CD1c-positive myeloid dendritic cell (primary cell): ENCODE data around the gene FKBP14.

Experiments used
- DNase-seq: peaks from one replicate; pipeline ENCODE4 v3.0.0-alpha.2; 2016; ENCODE audit errors: extremely low spot score

Gene FKBP14

GRCh38 chr7:30034501-30034900, 8.0 kb upstream of the FKBP14 start:
- no peak for DNase-seq

DNA sequence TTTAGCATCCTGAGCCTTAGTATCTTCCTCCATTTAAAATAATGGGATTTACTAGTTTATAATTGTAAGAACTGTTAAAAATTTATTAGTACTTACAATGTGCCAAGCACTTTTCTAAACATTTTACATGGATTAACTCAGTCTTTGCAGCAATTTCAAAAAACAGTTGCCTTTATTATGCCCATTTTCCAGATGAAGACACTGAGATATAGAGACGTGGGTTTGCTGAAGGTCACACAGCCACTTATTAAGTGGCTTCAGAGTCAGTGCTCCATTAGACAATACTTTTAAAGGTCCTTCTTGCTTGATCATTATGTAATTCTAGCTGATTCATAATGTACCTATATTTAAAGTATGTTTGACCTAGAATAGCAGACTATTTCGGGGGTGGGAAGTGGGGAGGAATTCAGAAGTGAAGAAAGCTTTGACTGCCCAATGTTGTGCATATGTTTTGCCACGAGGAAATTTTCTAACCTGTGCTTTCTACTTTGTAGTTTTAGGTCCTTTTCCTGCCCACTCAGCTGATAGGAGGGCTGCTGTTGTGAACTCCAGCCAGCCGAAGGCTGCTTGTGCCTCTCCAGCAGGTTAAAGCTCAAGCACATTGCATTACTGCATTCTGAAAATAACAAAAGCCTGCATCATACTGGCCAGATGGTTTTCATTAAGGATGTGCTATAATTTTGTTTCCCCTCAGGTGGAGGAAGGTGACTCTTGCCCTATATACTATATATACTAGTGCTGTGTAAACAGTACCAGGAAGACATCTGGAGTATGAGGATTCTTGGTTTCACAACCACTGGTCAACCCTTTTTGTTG, 6.0 kb upstream of the FKBP14 start:
- DNase-seq: no peak

GRCh38 chr7:30029696-30030095, 3.2 kb upstream of the FKBP14 start:
- no peak for DNase-seq

DNA sequence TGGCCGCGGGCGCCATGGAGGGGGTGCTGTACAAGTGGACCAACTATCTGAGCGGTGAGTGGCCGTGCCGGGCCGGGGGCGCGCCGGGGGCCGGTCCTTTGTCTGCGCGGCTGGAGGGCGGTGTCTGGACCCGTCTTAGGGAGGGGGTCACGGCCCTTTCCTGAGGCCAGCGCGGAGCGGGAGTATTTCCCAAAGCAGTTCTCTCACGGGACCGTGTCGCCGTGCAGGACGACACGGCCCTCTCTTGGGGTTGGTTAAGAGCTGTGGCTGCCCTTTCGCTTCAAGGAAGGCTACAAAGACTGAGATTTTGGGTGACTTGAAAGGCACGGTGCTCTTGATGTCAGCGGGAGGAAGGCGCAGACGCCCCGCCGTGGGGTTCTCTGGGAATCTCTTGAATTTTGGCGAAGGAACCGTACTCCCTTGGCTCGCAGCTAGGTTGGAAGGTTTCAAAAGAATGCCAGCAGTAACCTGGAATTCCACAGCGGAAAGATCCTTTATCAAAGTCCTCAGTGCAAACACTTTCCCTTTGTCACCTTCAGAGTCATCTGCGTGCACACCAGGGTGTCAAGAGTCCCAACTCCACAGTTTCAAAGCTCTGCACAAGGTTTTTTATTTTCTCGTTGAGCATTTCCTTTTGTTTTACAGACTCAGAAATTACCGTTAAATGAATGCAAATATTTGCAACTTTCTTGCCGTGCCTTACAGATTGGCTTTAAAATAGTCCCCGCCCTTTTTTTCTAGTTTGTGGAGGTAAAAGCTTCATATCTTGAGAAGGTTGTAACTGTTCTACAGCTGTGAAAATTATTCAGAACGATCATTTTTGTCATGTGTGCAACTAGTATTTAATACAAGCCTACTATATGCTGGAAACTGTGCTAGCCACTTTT, 2.5 kb upstream of the FKBP14 start:
- DNase-seq: peak; percentile 53

DNA sequence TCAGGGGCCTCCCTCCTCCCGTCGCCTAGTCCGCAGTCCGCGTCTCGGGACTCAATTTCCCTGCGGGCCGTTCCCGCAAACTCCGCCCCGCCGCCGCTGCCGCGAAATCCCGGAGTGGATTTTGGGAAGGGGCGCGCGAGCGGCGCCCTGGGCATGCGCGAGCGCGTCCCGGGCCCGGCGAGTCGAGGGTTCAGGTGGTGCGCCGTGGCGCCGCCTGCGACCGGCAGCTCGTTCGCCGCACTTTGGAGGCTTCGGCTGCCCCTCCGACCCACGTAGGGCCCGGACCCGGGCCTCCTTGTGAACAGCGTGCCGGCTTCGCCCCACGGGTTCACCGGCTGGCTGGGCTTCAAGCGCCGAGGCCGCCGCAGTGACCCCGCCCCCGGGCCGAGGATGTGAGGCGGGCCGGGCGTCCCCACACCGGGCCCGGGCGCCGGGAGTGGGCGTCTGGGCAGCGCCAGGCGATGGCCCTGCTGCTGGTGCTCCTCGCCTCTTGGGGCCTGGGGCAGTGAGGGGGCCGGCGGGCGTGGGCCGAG, 1.8 kb upstream of the FKBP14 start, which contains the start of gene PLEKHA8:
Gene PLEKHA8 (plus strand): TSS at position 197 of the 533 bp plus-strand sequence. CDS start 351 bp downstream, outside the sequence.
- peak; percentile 92 for DNase-seq

GRCh38 chr7:30027740-30028215, 1.3 kb upstream of the FKBP14 start:
- peak; percentile 5 for DNase-seq

- DNase-seq: peak; percentile 77
Measured at GRCh38 chr7:30027065-30027456, 559 bp upstream of the FKBP14 start.

- no peak for DNase-seq
Measured at GRCh38 chr7:30023524-30023923, 3.0 kb downstream of the FKBP14 start.

GRCh38 chr7:30022991-30023390, 3.5 kb downstream of the FKBP14 start:
- DNase-seq: no peak

GRCh38 chr7:30020535-30020934, 6.0 kb downstream of the FKBP14 start:
- DNase-seq: no peak

DNA sequence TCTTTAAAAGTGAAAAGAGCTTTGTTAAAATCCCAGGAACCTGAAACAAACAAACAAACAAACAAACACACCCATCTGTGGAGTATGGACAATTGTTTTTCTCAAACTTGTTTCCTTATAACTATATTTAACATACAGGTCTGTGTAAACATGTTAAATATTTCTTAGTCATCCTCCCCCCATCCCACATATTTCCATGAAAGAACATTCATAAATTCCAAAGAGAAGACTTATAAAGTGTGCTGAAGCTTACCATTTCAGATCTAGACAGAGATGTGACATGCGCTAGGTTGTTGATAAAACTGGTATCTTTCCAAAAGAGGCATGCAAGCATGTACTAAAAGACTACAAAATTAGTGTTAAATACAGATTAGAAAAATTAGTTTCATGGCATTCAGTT, 6.5 kb downstream of the FKBP14 start:
- no peak for DNase-seq

DNA sequence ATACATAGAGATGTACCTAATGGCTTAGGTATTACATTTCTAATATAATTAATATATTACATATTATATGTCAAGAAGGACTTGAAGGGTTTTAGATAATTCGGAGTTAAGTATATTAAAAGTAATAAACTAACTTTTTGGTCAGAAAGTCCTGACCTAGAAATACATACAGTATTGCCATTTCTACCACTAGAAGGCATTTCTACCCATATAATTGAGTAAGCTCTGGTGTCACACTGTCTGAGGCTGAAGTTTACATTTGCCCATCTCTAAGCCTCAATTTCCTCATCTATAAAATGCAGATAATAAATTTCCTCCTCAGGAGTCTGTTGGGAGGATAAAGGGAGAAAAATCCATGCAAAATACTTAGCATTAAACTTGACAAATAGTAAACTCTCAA, 7.1 kb downstream of the FKBP14 start:
- no peak for DNase-seq

DNA sequence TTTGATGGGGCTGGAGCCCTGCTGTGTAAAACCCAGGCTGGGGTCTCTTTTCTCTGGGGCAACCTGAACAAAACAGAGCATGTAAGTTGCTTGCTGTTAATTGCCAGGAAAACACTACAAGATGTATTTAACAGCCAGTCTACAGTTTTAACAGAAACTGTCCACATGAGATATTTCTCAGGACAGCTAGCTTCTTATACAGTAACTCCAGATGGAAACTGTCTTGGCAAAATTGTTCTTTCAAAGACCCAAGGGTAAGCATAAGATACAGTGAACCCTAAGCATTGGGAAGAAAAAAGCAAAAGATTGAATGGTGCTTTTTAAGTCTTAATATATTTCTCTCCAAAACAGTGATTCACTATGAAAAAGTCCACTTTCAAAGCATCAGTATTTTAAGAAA, 8.1 kb downstream of the FKBP14 start:
- DNase-seq: no peak

DNA sequence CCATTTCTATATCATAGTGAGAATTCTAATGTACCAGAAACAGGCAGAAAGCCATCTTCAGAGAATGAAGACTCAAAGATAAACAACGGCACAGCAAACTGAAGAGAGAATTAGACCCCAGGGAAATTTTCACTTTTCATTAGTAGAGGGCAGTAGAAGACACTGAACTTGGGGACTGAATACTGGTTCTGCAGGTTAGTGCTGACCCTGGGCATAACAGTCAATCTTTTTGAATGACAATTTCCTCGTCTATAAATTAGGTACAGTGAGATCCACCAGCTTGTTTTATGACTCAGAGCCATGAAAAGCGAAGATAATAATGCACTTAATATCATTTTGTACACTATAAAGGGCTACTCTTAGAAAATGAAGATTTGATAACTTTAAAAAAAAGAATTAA, 13.7 kb downstream of the FKBP14 start:
- no peak for DNase-seq

DNA sequence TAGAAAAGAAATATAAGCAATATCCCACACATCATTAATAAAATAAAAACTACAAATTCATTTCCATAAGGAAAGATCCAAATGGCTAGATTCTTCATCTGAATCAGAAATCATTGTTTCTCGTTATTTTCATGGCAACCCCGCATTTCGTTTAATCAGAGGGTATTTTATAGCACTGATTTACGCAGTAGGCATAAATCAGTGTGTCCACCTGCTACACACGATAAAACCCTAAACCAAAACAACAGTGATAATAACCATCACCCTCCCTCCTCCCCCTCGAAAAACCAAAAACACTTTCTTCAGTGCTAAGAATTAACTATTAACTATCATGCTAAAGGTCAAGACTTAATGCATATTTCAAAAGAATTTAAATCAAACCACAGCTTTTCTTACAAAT, 16.5 kb downstream of the FKBP14 start:
- DNase-seq: no peak

DNA sequence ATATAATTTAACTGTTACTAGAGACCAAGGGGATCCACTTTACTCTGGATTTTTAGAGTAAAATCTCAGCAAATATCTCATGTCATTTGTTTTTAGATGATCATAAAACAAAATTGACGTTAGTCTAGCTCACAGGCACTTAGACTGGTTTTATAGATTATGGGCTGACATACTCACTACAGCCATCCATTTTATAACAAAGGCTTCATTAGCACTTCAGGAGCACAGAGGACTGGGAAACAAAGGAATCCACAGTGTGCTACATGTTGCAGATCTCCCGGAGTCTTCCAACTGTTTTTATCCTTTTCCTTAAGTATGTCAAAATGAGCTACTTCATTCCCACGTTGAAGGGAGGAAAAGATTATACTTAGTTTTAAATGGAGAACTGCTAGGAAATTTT, 21.0 kb downstream of the FKBP14 start:
- no peak for DNase-seq

DNA sequence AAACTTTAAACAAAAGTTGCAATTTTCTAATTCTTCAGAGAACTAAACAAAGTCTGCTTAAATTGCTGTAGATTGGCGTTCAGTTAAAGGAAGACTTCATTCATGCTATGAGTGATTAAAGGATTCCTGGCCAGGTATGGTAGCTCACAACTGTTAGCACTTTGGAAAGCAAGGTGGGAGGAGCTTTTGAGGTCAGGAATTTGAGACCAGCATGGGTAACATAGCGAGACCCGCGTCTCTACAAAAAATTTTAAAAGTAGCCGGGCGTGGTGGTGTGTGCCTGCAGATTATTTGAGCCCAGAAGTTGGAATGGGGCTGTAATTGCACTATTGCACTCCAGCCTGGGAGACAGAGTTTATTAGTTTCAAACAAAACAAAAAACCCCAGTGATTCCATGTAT, 23.4 kb downstream of the FKBP14 start:
- no peak for DNase-seq

DNA sequence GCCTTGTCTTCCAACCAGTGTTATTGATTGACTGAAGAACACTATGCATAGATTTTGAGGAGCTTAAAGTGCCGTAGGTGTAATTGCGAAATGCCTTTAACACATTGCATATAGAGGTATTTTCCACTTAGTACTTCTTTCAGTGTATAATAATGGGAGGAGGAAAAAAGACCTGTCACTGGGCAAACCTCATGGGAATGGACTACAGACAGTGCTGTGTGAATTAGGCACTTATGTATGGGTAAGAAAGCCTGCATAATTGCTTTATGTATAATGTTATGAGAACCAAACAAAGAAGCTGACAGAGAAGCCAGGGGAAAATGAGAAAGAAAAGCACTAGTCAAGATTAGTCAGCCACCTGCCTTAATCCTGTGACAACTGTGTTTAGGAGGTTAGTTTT, 24.5 kb downstream of the FKBP14 start:
- no peak for DNase-seq

GRCh38 chr7:29998489-29998888, 28.0 kb downstream of the FKBP14 start:
- DNase-seq: no peak

DNA sequence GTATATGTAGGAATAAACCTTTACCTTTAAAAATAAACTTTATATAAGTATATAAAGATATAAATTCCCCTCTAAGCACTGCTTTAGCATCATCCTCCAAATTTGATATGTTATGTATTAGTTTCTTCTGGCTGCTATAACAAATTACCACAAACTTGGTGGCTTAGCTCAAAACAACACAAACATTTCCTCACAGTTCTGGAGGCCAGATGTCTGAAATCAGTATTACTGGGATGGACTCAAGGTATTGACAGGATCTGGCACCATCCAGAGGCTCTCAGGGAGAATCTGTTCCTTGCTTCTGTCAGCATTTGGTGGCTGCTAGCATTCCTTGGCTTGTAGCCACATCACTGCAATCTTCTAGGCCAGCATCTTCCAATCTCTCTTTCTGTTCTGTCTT, 30.2 kb downstream of the FKBP14 start:
- DNase-seq: no peak

DNA sequence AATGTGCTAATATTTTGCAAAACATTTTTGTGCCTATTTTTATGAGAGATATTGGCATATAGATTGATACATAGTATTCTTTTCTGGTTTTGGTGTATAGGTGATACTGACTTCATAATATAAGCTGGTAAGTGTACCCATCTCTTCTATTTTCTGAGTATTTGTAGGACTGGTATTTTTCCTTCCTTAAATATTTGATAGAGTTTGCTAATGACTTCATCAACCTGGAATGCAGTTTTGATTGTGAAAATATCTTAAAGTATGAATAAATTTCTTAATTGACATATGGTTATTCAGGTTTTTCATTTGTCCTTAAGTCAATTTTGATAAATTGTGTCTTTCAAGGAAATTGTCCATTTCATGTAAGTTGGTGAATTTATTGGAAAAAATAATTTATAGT, 30.9 kb downstream of the FKBP14 start:
- no peak for DNase-seq

DNA sequence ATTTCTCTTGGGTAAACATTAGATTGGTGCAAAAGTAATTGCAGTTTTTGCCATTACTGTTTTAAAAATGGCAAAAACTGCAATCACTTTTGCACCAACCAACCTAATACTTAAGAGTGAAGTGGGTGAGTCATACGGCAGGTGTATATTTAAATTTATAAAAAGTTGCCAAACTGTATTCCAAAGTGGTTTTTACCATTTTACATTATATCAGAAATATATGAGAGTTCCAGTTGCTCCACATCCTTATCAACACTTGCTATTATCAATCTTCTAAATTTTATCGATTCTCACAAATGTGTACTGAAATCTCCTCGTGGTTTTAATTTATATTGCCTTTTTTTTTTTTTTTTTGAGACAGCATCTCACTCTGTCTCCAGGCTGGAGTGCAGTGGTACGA, 33.4 kb downstream of the FKBP14 start:
- DNase-seq: no peak

- DNase-seq: no peak
Measured at GRCh38 chr7:29991937-29992336, 34.6 kb downstream of the FKBP14 start.
